DND-41 (cell line): ENCODE measurements around the gene DLGAP5.

Experiments used
- EZH2 ChIP-seq: IDR thresholded peaks from 3 replicates; pipeline ENCODE4 v1.6.1; 2012; ENCODE audit warnings: borderline replicate concordance, low read depth, mild to moderate bottlenecking, moderate library complexity, low read length, inconsistent platforms; ENCODE audit not compliant: severe bottlenecking
- TF ChIP-seq, protein P1 (sequence below): IDR thresholded peaks from 2 replicates; pipeline ENCODE4 v1.5.1; 2012; ENCODE audit warnings: borderline replicate concordance, low read length, moderate library complexity, mild to moderate bottlenecking; ENCODE audit not compliant: poor library complexity, severe bottlenecking; ENCODE audit errors: extremely low read depth

- TF ChIP-seq, protein P1, sequence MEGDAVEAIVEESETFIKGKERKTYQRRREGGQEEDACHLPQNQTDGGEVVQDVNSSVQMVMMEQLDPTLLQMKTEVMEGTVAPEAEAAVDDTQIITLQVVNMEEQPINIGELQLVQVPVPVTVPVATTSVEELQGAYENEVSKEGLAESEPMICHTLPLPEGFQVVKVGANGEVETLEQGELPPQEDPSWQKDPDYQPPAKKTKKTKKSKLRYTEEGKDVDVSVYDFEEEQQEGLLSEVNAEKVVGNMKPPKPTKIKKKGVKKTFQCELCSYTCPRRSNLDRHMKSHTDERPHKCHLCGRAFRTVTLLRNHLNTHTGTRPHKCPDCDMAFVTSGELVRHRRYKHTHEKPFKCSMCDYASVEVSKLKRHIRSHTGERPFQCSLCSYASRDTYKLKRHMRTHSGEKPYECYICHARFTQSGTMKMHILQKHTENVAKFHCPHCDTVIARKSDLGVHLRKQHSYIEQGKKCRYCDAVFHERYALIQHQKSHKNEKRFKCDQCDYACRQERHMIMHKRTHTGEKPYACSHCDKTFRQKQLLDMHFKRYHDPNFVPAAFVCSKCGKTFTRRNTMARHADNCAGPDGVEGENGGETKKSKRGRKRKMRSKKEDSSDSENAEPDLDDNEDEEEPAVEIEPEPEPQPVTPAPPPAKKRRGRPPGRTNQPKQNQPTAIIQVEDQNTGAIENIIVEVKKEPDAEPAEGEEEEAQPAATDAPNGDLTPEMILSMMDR = no peak
- no peak for TF ChIP-seq EZH2
Measured at GRCh38 chr14:55142466-55142865, 48.9 kb downstream of the DLGAP5 start.
